GM18858 (cell line): ENCODE data around the gene ADGRG2.
"Not testable (repeated sequence)": the region's sequence is repeated elsewhere in the genome, so short reads cannot be mapped to it uniquely, and the experiment has no call there.

Experiments used
- ATAC-seq: cut with Tn5 transposase; IDR thresholded peaks from one replicate; pipeline ENCODE4 v1.9.1; 2021; ENCODE audit not compliant: unreplicated experiment

ADGRG2 gene

DNA sequence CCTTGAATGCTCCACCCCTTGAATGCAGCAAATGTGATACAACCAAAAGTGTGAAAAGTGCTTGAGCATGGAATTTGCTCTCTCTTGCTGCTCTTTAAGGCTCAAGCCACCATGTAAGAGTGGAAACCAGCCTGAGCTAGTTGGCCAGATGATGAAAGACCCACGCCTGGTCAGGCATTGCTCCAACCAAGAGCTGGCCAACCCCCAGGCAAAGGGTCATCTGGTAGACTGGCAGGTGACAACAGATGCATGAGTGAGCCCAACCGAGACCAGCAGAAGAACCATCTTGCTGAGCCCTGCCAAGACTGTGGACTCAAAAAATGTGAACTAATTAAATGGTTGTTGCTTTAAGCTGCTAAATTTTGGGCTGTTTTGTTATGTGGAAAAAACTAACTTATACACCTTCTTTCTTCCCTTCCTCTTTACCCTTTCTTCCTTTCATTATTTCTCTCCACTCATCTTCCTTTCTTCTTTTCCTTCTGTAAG lies 32.7 kb downstream of the ADGRG2 start:
- ATAC-seq, result no peak

DNA sequence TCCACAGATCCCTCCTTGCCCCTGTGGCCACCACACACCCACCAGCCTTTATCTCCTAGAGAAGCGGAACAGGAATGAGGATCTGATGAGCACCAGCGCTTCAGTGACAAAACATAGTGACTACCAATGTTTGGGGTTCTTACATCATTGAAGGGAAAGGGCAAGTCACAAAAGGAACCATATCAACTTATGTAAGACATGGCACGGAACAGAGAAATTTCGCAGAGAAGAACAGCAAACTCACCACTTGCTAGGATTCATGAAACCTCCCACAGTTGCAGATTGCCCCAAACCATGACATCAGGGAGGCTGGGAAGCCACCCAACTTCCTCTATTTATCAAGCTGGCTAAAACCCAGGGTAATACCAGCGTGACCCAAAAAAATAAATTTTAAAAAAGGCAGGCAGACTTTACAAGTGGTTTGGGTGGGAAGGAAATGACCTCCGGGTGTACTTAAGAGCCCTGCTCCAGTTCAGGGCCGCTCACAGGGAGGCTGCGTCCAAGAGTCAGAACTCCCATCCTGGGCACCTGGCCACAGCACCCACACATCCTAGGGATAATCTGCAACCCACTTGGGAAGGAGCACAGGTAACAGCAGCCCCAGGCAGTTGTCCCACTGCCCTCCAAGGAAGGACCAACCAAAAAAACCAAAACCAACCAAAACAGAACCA lies 36.0 kb downstream of the ADGRG2 start:
- ATAC-seq, result no peak

DNA sequence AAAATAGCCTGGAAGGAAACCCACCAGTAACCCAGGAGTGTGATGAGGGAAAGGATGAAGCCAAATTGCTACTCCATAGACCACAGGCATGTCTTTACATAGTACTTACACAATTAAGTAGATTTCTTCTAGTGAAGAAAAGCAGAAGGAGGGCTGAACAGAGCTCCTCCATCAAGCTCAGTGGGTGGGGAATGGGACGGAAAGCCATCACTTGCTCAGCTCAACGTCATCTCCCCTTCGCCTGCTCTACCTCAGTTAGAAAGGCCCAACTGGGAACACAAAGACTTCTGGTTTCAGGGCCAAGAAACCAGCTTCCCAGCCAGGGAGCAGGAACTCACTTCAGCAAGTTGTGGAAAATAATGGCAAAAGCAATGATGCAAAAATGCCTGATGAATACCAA lies 36.6 kb downstream of the ADGRG2 start:
- ATAC-seq, result no peak

DNA sequence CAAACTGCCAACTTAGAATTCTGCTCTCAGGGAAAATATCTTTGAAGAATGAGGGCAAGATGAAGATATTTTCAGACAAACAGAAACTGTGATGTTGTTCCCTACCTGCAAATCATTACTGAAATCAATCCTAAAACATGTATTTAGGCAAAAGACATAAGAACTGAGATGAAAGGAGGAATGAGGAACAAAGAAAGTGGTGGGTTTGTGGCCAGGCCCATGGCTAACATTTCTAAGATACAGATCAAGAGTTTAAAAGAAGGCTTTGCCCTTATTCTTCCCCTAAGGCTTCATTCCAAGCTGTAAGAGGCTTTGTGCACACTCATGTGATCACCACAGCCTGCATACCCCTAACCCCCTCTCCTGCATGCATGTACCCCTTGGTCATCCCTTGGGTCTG lies 46.5 kb downstream of the ADGRG2 start:
- no peak for ATAC-seq

DNA sequence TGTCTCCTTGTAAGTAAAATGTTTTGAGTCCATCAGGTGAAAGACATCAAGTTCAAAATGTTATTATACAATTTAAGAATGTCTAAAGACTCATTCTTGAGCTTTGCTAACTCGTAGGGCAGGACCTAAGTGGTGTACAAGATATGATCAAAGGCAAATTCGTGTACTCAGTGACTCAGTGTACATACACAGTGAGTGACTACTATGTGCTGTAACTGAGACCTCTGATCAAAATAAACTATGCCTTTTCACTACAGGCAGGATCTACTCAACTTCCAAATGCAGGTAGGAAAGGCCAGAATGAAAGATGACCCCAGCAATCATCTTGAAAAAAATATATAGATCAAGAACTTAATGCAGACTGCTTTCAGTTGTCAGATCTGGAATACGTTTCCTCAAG lies 49.9 kb downstream of the ADGRG2 start:
- ATAC-seq, result no peak

DNA sequence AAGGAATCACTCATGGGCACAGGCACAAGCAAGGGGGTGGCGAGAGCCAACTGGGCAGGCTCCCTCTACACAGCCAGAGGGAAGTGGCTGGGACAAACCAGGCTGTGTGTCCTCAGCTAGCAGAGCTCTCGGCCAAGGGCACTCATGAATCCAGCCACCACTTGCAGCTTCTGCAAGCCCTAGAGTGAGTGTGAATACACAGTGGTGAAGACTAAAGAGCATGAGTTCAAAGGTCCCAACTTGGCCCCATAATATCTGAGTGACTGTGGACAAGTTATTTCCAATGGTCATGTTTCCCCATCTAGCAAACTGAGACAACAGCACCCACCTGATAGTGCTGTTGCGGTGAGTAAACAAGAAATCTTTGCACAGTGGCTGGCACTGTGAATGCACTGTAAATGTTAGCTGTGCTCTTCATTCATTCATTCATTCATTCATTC lies 51.7 kb downstream of the ADGRG2 start:
- ATAC-seq, result no peak

DNA sequence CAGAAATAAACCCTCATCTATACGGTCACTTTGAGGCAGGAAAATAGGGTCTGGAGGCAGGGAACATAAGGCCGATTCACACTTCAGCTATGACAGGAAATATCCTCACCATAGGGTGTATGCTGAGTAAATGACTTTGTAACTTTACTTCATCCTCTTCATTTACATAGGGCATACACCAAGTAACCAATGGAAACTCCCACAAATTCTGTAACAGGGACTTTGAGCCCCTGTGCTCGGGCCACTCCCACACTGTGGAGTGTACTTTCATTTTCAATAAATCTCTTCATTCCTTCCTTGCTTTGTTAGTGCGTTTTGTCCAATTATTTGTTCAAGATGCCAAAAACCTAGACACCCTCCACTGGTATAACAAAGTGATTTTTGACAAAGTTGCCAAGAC lies 55.3 kb downstream of the ADGRG2 start:
- not testable (repeated sequence) for ATAC-seq

DNA sequence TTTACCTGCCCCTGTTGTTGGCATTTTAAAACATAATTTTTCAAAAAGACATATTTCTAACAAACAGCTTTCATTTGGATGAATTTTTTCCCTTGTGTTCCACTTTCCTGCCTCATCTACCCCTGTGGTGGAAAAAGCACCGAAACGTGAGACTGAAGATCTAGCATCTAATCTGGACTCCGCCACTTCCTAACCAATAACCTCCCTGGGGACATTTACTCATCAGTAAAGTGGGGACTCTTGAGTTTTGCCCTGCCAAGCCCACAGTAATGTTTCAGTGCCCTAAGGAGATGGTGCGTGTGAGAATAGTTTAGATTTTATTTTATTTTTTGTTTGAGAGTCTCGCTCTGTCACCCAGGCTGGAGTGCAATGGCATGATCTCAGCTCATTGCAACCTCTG lies 56.7 kb downstream of the ADGRG2 start:
- ATAC-seq, result no peak

DNA sequence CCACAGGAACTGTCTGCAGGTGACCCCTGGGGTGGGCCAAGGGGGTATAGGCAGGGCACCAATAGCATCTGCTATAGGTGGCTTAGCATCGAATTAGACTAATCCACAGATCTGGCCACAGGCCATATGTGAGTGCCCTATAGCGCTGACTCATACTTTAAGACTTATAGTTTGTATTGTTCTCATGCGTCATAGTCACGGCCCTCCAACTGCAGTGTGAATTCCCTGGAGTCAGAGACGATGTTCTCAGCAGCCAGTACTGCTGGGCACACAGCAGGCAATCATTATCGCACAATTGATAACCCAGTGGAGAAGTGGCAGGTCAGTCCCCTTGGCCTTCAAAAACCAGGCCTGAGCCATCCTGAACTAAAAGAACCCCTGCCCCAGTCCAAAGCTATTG lies 58.1 kb downstream of the ADGRG2 start:
- no peak for ATAC-seq

DNA sequence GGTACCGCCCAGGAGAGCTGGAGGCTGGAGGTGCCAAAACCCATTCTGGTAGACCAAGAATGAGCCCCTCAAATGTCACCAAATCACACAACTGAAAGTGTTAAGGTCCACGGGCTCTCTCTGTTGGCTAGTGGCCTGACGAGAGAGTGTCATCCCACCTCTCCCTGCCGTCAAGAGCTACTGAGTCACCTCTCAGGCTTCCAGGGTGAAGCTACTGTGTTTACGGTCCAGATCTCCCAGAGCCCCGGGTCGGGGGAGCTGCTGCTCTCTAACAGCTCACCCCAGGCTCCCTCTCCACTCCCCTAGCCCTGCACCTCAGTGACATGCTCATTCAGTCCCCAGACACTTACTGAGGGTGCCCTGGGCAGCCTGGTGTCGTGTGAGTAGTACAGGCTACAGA lies 59.2 kb downstream of the ADGRG2 start:
- ATAC-seq, result no peak

DNA sequence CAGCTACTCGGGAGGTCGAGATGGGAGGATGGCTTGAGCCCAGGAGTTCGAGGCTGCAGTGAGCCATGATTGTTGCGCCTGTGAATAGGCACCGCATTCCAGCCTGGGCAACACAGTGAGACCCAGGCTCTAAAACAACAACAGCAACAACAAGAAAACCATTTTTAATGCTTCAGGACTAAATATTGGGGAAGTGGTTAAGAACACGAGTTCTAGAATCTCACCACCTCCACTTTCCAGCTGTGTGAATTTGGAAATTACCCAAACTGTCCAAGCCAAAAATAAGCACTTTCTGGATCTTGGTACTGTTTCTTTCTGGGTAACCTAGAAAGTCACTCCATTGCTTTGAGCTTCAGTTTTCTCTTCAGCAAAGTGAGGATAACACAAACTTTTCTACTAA lies 63.2 kb downstream of the ADGRG2 start:
- ATAC-seq, result no peak

DNA sequence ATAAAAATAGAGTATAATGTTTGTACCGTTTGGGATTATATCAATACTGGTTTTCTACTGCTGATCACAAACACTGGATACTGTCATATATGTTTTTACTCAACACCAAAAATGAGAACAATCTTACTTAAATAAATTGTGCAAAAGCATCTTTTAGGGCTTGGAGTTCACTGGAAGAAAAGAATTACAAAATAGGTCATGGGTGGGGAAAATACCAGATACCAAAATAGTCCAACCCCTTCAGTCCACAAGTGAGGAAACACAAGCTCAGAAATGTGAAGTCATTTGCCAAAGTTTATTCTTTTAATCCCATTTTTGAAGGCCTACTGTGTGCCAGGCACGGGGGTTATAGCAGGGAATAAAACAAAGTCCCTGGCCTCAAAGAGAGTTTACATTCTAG lies 64.4 kb downstream of the ADGRG2 start:
- no peak for ATAC-seq

DNA sequence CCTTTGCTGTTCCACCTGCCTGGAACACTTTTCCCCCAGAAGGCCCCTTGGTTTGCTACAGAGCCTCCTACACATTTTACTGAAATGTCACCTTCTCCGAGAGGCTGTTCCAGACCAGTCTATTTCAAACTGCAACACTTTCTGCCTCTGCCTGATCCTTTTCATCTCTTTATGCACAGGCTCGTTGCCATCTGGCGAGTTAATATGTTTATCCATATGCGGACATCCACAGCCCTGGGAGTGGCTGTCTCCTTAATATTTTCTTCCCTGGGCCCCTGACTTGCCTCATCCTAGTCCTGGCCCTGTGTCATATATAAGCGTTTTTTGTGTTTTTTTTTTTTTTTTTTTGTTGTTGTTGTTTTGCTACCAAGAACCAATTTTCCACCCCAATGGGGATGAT lies 73.2 kb downstream of the ADGRG2 start:
- no peak for ATAC-seq

DNA sequence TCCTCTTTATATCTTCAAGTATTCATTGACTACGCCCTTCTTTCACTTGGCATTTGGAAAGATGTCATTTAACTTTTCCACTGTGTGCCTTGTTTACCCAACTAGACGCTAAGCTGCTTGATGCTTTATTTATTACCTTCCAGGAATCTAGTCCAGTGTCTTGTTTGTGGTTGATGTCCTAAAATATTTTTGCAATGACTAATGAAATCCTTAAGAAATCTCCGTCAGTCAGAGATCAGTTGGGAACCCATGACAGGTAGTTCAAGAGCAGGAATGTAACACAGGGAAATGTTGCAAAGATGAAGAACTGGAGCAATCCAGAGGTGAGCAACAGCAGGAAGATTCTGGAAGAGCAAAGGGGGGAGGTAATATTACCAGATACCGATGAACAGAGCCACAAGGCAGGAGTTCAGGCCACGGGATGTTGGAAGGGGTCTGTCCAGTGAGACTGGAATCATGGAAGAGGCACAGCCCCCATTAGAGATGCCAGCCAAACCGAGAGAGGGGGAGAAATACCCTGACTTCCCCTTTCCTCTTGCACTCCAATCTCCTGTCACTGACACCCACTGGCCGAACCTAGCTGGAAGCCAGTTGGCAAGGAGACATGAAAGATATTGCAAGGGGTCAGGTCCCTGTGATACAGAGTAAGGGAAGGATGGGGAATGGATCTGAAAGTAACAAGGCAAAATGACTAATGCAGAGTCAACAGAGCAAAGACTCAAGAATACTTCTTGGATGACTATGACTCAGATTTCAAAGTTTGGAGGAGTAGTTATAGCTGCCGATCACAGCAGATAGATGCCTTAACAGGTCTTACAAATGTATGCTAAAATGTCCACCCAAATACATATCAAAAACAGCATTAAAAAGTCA lies 75.7 kb downstream of the ADGRG2 start:
- no peak for ATAC-seq

DNA sequence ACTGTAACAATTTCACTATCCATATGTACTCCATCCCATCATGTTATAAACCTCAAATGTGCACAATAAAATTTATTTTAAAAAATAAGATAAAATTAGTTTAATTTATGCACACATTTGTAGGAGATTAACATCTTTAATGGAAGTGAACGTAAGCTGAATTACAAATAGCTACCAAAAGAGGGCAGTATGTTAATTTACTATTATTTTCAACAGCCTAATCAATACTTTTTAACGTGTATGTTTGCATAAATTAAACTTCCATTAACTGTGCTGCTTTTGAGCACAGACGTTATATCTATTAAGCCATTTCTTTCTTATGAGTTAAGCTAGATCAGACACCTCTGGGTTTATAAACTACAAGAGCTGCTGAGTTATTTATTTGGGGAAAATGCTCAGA lies 81.9 kb downstream of the ADGRG2 start:
- ATAC-seq, result no peak

DNA sequence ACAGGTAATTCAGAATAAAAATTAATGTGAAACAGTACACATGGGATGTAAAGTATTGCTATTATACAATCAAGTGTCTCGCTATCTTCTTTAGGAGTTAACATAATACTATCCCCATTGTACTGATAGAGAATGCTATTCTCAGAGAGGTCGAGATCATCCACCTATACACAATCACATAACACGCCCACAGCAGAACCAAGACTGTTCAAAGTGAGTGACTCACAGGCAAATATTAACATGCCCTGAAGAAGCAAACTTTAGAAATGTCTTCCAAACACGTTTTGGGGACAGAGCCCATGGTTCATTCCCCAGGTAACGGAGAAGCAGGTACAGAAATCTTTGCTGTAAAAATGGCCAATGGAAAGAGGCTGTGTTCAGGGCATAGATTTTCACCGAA lies 88.2 kb downstream of the ADGRG2 start:
- ATAC-seq, result no peak

DNA sequence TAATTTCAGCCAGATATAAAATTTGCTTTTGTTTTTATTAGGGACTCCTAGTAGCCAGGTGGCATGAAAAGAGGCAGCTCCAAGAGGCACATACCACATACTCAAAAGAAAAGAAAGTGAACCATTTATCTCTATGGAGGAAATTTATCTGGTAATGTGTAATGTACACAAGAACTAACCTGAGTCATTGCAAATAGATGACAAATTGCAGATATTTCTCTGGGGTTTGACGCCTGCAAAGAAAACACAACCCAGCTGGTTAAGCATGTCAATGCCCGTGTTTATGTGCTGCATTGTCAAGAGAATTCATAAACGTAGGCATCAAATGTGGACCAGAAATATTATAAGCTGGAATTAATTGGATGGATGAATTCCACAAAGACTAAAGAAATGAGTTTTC lies 91.5 kb downstream of the ADGRG2 start:
- no peak for ATAC-seq

DNA sequence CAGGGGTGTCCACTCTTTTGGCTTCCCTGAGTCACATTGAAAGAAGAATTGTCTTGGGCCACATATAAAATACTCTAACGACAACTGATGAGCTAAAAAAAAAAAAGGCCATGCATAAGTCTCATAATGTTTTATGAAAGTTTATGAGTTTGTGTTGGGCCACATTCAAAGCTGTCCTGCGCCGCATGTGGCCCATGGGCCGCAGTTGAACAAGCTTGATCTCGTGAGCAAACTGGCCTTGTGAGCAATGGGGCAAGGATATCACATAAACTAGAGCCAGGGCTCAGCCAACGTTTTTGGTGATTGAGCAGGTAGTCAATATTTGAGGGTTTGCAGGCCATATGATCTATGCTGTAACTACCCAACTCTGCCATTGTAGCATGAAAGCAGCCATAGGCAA lies 93.7 kb downstream of the ADGRG2 start:
- ATAC-seq, result no peak

DNA sequence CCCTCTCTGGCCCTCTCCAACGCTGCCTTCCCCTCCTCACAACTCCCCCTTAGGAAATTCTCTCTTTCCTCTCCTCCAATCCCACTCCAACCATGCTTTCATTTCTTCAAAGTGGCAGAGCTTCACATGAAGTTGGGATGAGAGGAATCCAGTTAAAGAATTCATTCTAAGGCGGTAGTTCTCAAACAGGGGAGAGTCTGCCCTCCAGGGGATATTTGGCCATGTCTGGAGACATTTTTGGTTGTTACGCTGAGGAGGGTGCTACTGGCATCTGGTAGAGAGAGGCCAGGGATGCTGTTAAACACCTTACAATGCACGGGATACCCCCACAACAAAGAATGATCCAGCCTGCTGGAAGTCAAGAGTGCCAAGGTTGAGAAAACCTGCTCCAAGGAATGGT lies 97.9 kb downstream of the ADGRG2 start:
- ATAC-seq, result no peak

DNA sequence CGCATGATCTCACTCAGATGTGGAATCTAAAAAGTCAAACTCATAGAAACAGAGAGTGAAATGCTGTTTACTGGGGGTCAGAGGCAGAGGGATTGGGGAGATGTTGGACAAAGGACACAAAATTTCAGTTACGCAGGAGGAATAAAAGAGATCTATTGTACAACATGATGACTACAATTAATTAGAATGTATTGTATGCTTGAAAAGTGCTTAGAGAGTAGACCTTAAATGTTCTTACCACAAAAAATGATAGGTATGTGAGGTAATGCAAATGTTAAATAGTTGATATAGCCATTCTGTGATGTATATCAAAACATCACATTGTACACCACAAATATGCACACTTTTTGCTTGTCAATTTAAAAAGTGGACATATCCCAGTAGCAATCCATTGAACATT lies 102.3 kb downstream of the ADGRG2 start:
- ATAC-seq, result no peak

DNA sequence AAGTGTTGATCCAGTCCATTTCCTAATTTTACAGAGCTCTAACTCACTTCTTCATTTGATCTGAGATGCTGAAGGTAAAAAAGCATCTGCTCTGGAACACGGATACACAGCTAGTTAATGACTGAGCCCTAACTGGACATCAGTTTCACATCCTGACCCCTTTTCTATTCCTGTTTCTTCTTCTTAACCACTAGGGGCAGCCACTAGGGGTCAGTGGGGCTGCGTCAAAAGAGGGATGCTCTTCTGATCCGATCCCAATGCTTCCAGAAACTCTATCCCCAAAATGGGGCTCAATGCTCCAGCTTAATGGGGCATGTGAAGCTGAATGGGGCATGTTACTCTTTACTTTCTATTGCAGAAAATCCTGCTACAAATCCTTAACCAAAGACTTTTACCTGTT lies 105.0 kb downstream of the ADGRG2 start:
- ATAC-seq, result no peak

DNA sequence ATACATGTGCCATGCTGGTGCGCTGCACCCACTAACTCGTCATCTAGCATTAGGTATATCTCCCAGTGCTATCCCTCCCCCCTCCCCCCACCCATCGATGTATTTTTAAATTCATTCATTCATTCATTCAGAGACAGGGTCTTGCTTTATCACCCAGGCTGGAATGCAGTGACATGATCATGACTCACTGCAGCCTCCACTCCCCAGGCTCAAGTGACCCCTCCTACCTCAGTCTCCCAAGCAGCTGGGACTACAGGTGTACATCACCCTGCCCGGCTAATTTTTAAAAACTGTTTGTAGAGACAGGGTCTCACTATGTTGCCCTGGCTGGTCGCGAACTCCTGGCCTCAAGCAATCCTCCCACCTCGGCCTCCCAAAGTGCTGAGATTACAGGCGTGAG lies 105.7 kb downstream of the ADGRG2 start:
- not testable (repeated sequence) for ATAC-seq
